KMS-11 (cell line): ENCODE results near the gene SLC7A1.

Experiments used
- H2AFZ ChIP-seq: fragments of 200-600 bp; sonication (generic); 2 replicates; pipeline ENCODE4 v1.6.1; 2016; ENCODE audit warnings: antibody characterized with exemption, mixed run types, low read depth
- H3K27ac ChIP-seq: fragments of 200-600 bp; sonication (generic); 2 replicates; pipeline ENCODE4 v1.6.1; 2016; ENCODE audit warnings: mild to moderate bottlenecking, mixed run types
- H3K27me3 ChIP-seq: fragments of 200-600 bp; sonication (generic); 2 replicates; pipeline ENCODE4 v1.6.1; 2017; ENCODE audit warnings: mild to moderate bottlenecking, low read depth, mixed run types, moderate library complexity; ENCODE audit not compliant: insufficient read depth
- H3K36me3 ChIP-seq: fragments of 200-600 bp; sonication (generic); 2 replicates; pipeline ENCODE4 v1.6.1; 2017; ENCODE audit warnings: mild to moderate bottlenecking, mixed run types; ENCODE audit not compliant: insufficient read depth
- H3K4me1 ChIP-seq: fragments of 200-600 bp; sonication (generic); 2 replicates; pipeline ENCODE4 v1.6.1; 2016; ENCODE audit warnings: mild to moderate bottlenecking, low read depth, mixed run types; ENCODE audit not compliant: poor library complexity, severe bottlenecking
- H3K4me2 ChIP-seq: fragments of 200-600 bp; sonication (generic); 2 replicates; pipeline ENCODE4 v1.7.0; 2016; ENCODE audit warnings: mild to moderate bottlenecking, mixed run types
- H3K4me3 ChIP-seq: fragments of 200-600 bp; sonication (generic); IDR thresholded peaks from 2 replicates; pipeline ENCODE4 v1.6.1; 2017; ENCODE audit warnings: low read depth, low read length, mixed read lengths; ENCODE audit not compliant: insufficient read depth
- H3K79me2 ChIP-seq: fragments of 200-600 bp; sonication (generic); 2 replicates; pipeline ENCODE4 v1.6.1; 2016; ENCODE audit warnings: low read depth, mixed run types; ENCODE audit not compliant: insufficient read depth
- H3K9ac ChIP-seq: fragments of 200-600 bp; sonication (generic); 2 replicates; pipeline ENCODE4 v1.6.1; 2016; ENCODE audit warnings: mild to moderate bottlenecking, mixed run types
- H4K20me1 ChIP-seq: fragments of 200-600 bp; sonication (generic); 2 replicates; pipeline ENCODE4 v1.6.1; 2016; ENCODE audit warnings: mild to moderate bottlenecking, mixed run types; ENCODE audit not compliant: insufficient read depth
- TF ChIP-seq, protein P1 (sequence below): fragments of 200-600 bp; sonication (generic); conservative IDR thresholded peaks from 2 replicates; pipeline ENCODE4 v1.6.1; 2017; ENCODE audit warnings: low read depth, mild to moderate bottlenecking, antibody characterized with exemption, low read length, moderate library complexity, mixed read lengths

Gene SLC7A1

DNA sequence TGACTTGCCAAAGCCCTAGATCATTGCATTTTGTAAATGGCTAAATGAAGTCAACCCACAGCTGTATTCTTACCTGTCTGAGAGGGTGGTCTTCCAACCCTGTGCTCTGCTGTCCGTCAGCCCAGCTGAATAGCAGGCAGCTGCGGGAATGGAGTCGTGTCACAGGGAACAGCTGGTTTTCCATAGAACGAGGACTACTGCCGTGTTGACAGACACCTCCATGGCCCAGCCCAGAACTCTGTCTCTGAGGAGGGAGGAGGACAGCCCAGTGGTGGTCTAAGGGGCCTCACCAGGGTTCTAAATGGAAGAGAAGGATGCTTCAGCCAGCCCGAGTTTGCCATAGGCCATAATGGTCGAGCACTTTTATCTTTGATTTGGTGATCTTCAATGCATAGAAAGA is 110.7 kb downstream of the SLC7A1 start:
- H3K27me3 ChIP-seq, result no peaks in the 10 kb centered on the region
- H4K20me1 ChIP-seq, result no peaks in the 10 kb centered on the region
- TF ChIP-seq, protein P1, sequence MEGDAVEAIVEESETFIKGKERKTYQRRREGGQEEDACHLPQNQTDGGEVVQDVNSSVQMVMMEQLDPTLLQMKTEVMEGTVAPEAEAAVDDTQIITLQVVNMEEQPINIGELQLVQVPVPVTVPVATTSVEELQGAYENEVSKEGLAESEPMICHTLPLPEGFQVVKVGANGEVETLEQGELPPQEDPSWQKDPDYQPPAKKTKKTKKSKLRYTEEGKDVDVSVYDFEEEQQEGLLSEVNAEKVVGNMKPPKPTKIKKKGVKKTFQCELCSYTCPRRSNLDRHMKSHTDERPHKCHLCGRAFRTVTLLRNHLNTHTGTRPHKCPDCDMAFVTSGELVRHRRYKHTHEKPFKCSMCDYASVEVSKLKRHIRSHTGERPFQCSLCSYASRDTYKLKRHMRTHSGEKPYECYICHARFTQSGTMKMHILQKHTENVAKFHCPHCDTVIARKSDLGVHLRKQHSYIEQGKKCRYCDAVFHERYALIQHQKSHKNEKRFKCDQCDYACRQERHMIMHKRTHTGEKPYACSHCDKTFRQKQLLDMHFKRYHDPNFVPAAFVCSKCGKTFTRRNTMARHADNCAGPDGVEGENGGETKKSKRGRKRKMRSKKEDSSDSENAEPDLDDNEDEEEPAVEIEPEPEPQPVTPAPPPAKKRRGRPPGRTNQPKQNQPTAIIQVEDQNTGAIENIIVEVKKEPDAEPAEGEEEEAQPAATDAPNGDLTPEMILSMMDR, result no peak
- H3K4me2 ChIP-seq, result no peak overlapping the region
- no peaks in the 10 kb centered on the region for H3K79me2 ChIP-seq
- H3K27ac ChIP-seq, result no peak overlapping the region
- no peaks in the 10 kb centered on the region for H3K4me1 ChIP-seq
- H3K36me3 ChIP-seq, result no peaks in the 10 kb centered on the region
- no peak overlapping the region for H3K9ac ChIP-seq
- H2AFZ ChIP-seq, result no peak overlapping the region
- no peak overlapping the region for H3K4me3 ChIP-seq

DNA sequence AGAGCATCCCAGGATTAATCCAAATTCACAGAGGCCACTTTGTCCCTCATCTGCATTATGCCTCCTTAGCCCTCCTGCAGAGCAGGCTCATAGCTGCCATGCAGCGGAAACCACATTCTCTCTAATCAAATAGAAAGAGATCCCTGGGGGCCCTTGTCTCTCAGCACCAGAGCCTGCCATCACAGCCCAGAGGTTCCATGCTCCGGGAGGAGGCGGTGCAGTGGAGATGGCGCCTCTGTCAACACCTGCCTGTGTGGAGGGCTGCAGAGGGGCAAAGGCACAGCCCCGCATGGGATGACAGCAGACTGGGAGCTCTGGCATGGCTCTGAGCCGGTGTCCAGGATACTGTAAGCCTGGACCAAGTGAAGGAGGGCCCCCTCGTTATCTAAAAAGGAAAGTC is 111.3 kb downstream of the SLC7A1 start:
- Histone ChIP-seq H3K4me1 (no peaks in the 10 kb centered on the region), H3K27me3 (no peaks in the 10 kb centered on the region), H3K36me3 (no peaks in the 10 kb centered on the region), H3K4me3 (no peak overlapping the region), H3K79me2 (no peaks in the 10 kb centered on the region), H4K20me1 (no peaks in the 10 kb centered on the region), H2AFZ (no peak overlapping the region), H3K4me2 (no peak overlapping the region), H3K9ac (no peak overlapping the region), H3K27ac (no peak overlapping the region)
- TF ChIP-seq, protein P1, result no peak

DNA sequence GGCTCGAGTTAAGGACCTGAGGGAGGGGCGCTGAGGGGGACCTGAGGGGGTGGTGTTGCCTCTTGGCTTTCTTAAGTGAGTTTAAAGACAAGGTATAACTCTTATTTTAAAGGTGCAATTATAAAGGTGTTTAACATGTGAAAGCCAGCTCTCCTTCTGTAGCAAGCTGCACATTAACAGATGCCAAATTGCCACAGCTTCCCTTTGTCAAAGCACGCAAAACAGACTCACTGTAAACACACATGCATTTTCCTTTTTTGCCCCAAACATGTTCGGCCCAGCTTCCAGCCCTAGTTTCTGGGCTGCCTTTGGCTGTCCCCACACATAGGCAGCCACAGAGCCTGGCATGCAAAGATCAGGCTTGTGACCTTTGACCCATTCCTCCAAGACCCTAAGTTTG is 111.9 kb downstream of the SLC7A1 start:
- Histone ChIP-seq H3K9ac (no peak overlapping the region), H3K4me2 (no peak overlapping the region), H3K4me1 (no peaks in the 10 kb centered on the region), H2AFZ (no peak overlapping the region), H3K79me2 (no peaks in the 10 kb centered on the region), H3K36me3 (no peaks in the 10 kb centered on the region), H3K27ac (no peak overlapping the region), H3K4me3 (no peak overlapping the region), H3K27me3 (no peaks in the 10 kb centered on the region), H4K20me1 (no peaks in the 10 kb centered on the region)
- TF ChIP-seq, protein P1, result no peak

DNA sequence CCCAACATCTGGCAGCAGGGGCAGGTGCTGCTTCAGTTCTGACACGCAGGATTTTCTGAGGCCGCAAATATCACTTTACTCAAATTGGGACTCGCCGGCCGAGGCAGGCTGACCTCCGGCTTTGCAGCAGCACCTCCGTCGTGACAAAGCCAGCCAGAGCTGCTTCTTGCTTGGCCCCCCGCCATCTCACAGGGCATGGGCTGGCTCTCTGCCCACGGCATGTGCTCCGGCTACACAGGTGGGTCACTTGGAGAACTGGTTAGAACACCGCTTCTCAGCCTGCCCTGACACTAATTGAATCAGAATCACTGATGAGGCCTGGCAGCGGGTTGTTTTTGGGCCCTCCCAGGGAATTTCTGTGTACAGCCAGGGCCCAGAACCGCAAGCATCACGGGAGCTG is 112.3 kb downstream of the SLC7A1 start:
- H3K27ac ChIP-seq, result no peak overlapping the region
- H3K27me3 ChIP-seq, result no peaks in the 10 kb centered on the region
- no peaks in the 10 kb centered on the region for H4K20me1 ChIP-seq
- H3K36me3 ChIP-seq, result no peaks in the 10 kb centered on the region
- H3K4me2 ChIP-seq, result no peak overlapping the region
- H3K9ac ChIP-seq, result no peak overlapping the region
- no peaks in the 10 kb centered on the region for H3K4me1 ChIP-seq
- TF ChIP-seq, protein P1, result no peak
- H3K79me2 ChIP-seq, result no peaks in the 10 kb centered on the region
- no peak overlapping the region for H3K4me3 ChIP-seq
- H2AFZ ChIP-seq, result no peak overlapping the region
